Right kidney (tissue), 1 donor: ENCODE data around the gene LRGUK.

ENCODE experiments used
- DNase-seq: peaks from one replicate; pipeline ENCODE4 v3.0.0-alpha.2; 2016

Gene LRGUK

GRCh38 chr7:134308548-134308947 is 181.4 kb downstream of the LRGUK start:
- DNase-seq, result no peak

GRCh38 chr7:134311807-134312206 is 184.7 kb downstream of the LRGUK start:
- no peak for DNase-seq

DNA sequence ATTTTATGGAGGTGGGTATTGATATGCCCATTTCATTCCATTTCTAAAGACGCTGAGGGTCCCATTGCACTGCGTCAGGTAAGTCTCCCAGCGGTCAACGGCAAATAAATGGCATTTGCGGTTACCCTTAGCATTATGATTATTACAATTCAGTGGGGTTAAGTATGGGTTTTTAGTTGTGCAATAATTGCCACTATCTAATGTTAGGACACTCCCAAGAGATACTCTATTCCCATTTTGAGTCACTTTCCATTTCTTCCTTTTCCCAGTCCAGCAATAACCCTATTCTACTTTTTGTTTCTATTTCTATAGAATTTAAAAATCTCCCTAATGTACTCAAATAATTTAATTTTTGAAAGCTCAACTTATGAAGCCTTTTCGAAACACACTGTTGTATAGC is 185.6 kb downstream of the LRGUK start:
- DNase-seq, result no peak

DNA sequence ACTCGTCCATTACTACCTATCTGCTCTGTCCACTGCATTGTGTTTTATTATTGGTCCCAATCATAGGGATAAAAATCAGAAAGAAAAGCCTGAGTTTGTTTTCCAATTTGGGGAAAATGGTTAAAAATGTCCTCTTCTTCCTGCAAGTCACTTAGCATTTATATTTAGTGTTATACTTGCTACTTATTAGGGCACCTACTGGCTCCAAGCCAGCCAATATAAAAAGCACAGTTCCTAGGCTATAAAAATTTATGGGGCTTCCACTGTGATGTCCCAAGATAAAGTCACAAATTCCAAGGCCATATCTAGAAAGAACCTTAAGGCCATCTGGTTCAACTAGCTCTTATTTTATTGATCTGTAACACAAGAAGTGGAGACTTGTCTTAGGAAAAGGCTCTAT is 186.4 kb downstream of the LRGUK start:
- DNase-seq, result no peak
